ENCODE measurements around the gene COTL1.

COTL1 gene

DNA sequence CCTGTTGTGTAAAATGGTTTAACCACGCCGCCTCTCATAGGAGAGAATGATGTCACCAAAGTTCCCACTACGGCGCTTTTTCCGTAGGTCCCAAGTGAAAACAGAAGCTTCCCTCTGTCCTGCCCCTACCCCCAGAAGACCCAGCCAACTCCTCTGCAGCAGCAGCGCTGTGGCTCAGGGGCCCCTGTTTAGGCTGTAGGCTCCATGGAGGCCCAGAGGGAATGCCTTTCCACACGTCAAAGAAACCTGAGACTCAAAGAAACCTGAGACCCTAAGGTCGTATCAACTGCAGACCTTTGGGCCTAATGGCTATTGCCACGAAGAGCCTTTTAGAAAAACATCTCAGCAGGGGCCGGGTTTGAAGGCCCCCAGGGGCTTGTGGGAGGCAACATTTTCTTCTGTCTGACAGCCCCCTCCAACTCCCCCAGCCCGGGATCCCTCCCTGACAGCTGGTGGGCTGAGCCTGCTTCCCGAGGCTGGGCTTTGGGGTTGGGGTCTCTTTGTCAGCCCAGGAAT lies 70.3 kb downstream of the COTL1 start:
- no peak for DNase-seq

DNA sequence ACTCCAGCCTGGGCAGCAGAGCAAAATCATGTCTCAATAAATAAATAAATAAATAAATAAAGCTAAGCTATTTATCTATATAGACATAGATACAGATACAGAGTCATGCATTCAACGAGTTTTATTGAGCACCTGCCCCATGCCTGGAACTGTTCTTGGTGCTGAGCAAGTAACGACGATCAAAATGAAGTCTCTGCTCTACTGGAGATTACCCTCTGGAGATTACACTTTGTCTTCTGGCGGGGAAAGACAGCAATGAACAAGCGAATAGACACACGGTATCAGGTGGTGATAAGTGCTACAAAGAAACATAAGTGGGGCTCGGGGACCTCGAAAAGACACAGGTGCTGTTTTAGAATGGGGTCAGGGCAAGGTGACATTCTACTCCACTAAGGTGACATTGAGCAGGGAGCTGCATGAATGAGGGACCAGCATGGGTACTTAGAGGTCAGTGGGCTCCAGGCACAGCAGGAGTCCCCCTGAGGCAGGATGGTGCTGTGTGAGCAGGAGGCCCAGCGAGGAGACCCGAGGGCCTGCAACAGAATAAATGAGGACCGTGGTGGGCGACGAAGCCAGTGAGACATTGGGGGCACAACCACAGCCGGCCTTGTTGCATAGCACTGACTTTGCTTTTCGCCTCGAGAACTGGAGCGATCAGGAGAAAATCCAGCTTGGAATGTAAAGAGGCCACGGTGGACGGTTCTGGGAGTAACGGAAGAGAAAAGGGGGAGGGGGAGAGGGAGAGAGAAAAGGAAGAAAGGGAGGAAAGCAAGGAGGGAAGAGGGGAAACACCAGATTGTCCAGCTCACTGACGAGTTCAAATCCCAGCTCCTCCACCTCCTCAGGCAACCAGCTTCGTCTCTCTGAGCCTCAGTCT lies 71.0 kb downstream of the COTL1 start:
- no peak for DNase-seq

DNA sequence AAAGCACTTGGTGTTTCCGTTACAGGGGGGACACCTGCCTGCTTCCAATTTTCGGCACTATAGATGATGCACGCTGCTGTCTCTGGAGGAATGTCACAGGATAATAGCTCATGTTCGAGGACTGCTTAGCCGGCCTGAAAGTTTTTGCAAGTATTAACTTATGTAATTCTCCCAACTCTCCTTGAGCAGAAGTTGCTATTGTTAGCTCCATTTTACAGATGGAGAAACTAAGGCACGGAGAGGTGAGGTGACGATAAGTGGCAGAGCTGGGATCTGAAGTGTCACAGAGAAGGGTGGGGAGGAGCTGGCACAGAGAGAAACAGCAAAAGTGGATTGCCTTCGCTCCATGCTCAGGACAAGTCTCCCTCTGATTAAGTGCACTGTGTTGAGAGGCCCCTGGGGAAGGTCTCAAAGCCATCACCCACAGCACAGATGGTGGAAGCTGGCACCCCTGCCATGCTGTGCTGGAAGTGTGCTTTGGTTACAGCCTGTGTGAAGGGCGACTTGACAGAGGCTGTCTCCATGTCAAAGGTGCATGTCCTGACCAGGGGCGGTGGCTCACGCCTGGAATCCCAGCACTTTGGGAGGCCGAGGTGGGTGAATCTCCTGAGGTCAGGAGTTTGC lies 72.7 kb downstream of the COTL1 start:
- DNase-seq, result no peak

DNA sequence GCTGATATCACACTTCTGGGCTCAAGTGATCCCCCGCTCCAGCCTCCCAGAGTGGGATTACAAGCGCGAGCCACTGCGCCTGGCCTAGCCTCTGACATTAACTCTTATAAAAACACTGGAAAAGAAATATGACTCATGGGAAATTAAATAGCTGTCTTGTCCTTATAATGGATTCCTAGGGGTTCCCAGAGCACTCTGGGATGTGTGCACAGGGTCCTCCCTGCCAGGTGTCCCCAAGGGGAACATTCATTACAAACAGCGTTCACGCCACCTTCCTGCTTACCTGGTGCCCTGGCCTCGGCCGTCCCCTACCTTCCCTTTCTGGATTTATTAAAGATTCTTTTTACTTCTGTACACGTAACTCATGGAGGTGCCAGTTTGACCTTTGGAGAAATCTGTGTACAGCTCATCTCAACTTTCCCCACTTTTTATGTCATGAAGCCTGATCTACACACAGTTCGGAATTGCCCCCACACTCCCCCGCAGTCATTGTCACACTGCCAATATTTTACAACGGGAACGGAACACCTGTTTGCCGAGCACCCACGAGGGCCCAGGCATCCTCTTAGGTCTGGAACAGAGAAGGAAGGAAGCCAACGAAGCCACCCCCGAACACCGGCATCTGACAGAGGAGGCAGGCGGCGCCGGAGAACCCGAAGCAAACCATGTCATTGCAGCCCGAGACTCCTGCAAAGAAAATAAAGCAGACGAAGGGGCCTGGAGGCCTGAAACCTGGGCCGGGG lies 73.7 kb downstream of the COTL1 start:
- DNase-seq, result no peak

DNA sequence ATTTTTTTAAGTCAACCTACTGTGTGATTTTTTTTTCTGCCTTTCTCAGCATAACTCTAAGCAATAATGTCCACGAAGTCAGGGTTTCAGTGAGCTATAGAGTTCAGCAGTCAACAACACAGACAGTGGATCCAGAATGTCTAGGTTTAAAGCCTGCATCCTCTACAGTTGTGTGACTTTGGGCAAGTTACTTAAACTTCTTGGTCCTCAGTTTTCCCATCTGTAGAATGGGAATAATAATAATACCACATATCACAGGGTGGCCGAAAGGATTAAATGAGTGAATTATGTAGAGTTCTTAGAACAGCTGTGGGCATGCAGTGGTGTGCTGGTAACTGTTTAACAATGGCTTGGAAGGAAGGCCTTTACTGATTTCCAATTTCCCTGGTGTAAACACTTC lies 74.6 kb downstream of the COTL1 start:
- no peak for DNase-seq

DNA sequence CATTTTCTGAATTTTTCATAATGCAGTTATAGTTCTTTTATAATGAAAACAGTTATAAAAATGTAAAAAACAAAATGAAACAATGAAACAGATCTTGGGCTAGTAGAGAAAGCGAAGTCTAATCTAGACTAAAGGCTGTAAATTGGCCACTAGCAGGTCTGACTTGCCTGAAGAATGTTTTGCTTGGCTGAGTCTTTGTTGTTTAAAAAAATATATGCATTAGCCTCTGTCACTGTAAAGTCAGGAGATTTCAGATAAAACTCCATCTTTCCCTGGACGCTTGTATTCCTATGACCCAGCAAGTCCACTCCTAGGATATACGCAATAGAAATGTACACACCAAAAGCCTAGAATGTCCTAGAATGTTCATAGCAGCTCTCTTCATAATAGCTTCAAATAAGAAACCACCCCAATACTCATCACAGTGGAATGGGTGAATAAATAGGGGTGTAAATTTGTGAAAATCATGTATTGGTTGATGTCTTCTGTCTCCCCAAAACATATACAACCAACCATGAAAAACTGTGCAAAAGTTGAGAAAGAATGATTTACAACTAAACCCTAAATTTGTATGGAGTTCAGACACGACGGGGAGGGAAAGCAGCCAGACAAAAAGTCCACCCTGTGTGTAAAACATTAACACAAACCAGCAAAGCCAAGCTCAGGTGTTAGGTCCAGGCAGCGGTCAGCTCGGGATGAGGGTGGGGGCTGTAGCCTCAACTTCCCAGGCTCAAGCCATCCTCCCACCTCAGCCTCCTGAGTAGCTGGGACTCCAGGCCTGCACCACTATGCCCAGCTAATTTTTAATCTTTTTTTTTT lies 75.7 kb downstream of the COTL1 start:
- no peak for DNase-seq

DNA sequence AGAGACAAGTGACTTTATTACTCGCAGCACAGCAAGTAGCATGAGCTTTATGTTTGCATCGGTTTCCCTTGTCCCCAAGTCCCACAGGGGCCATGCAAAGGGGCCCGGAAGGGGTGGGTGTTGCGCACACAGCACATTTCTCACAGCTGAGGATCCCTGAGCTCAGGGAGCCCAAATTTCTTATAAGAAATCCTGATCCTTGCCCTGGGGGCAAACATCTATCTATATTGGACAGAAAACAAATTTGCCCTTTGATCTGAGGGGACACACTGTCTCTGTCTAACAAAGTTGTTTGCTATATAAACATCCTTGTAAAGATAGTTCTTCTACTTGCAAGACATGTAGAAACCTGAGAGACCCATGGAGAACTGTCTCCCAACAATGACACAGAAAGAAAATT lies 77.7 kb downstream of the COTL1 start:
- DNase-seq, result no peak

DNA sequence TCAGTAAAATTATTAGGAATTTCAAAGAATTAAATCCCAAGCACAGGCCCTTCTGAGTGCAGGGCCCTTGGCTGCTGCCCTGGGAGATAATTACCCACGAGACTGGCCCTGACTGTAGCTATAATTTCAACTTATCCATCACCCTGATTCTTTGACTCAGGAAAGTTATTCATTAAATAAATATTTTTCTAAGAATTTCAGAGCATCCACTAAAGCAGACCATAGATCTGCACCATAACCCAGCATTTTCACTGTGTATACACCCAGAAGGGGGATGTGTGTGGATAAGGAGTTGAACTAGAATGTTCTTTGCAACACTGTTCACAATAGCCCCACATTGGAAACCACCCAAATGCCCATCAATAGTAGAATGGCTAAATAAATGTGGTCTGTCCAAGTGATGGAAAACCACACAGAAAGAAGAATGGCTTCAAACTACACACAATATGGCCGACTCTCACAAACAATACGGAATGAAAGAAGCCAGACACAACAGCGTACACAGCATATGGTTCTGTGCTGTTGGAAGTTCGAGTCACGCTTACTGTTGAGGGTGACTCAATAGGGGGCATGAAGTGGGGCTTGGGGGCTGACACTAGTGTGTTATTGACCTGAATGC lies 79.5 kb downstream of the COTL1 start:
- no peak for DNase-seq

DNA sequence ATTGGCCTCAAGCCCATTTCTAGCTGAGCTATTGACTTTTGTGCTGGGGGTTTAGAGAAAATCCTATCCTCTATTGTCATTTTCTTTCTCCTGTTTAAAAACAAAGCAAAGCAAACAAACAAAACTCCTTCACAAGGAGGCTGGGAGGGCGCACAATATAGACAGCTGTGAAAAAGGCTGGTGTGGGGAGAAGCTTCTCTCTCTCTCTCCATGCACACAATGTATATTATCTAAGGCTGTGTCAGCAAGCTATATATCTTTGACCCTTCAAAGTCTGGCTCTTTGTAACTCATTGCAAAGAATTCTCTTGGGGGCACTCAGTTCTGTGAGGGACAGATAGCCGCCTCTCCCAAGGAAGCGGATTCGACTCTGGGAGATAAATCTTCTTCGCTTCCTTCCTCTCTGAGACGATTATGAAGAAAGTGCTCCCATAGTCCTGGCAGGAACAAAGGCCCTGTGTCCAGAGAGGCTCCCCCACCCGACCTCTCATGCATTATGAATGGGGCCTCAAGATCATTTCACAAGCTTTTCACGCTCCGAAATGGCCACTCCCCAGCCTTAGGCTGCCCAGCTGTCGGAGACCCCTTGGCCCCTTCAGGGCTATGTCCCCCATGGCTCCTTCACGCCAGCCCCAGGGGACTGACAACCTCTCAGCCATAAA lies 80.3 kb downstream of the COTL1 start:
- DNase-seq, result no peak

DNA sequence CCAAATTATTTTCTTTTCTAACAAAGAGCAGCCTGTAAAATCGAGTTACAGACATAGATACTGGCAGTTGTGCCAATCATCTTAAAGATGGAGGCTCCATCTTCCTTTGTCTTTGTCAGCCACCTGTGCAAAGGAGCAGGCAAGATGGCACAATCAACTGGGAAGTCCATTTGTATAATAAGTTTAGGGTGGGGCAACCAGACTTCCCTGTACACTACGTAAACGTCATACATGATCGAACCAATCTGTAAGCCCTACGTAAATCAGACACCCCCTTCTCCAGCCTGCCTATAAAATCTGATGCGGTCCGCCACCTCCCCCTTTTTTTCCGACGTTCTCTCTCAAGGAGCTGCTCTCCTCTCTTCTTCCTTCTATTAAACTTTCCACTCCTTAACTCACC lies 82.0 kb downstream of the COTL1 start:
- DNase-seq, result no peak

DNA sequence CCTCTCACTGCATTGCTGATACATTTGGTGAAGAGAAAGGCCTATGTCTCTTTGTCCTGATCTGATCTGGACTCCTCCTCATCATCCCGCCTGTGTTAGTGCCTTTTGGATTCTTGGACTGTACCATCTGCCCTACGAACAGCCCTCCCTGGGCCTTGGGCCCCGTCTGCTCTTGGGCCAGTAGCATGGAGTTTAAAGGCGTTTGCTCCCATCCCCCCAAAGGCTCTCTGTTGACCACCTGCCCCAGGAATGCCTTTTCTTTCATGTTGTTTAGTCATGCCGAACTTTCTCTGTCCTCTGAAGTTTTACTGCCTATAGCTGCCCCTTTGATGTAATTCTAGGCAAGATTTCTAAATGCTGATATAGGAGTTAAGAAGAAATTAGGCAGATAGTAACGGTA lies 82.5 kb downstream of the COTL1 start:
- DNase-seq, result peak; percentile 87

DNA sequence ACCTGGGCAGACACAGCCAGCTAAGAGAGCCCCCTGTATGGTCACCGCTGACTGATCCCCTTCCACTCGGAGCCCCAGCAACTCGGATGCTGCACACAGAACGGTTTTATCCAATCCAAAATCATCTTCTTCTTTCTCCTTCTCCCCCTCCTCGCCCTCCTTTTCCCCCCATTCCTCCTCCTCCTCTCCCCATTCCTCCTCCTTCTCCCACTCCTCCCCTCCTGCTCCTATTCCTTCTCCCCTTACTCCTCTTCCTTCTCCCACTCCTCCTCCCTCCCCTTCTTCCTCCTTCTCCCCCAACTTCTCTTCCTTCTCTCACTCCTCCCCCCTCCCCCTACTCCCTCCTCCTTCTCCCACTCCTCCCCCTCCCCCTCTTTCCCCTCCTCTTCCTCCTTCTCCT lies 83.1 kb downstream of the COTL1 start:
- no peak for DNase-seq

DNA sequence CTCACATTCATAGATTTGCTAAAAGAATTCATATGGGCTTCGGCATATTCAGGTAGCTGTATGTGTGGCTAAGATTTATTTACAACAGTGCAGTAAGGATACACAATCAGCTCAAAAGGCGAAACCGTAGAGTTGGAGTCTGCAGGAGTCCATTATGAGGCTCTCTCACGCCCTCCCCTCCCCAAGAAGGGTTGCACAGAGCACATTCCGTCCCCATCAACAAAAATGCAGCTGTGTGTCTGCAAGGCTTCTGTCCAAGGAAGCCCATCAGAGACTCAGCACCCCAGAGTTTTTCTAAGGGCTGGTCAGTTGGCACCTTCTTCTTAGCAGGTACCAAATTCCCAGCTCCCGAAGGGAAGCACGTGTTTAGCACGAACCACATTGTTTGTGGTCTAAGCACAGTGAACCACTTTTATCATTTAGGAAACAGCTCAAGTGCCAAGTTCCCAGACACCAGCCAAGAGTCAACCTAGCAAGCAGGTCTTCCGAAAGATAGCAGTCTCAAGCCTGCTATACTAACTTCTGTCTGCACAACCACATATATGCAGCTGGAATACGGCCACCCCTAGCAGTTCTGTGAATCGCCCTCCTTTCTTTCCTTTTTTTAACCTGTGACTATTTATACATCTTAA lies 84.9 kb downstream of the COTL1 start:
- DNase-seq, result peak; percentile 68

DNA sequence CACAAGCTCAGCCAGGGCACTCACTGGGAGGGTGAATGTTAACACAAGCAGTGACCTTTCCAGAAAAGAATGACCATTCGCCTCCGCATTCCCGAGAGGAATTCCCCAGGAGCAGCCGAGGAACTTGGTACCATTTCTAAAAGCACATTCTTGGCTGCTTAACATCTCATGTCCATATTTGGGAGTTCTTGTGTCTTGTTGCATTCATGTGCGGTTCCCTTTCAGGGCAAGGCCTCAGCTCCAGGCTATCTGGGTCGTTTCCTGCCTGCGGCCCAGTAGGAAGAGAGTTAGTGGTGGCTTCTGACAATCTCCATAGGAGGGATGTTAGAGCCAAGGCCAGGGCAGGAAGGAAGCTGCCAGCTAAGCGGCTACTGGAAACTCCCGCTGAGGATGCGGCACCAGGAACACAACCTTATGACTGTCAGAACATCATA lies 85.6 kb downstream of the COTL1 start:
- peak; percentile 99 for DNase-seq

DNA sequence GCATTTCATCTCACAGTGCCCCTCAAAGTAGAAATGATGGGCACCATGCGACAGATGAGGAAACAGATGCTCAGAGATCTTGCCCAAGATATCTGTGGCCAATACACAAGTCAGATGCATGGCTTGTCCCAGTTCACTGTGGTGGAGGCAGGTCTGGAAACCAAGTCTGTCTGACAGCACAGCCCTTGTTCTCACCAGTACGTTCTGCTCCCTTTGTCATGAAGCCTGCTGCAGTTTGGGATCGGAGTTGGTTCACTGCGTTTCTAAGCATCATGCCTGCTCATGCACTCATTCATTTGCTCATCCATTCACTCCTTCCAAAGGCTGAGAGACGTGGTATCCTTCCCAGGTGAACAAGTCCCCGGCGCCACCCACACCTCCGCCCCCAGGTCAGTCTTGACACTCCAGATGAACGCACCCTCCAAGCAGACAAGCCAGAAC lies 86.2 kb downstream of the COTL1 start:
- peak; percentile 84 for DNase-seq

DNA sequence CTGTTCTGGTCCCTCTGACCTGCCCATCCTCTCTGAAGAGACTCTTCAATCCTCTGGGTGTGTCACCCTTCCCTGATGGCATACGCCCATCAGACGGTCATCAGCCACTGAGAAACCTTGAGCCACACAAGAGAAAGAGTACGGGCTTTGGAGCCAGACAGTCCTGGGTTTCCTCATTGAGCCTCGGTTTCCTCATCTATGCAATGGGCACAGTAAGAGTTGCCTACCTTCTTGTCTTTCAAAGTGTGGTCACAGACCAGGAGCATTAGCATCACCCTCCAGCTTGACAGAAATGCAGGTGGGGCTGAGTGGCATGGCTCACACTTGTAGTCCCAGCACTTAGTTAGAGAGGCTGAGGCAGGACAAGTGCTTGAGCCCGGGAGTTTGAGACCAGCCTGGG lies 87.3 kb downstream of the COTL1 start:
- no peak for DNase-seq

DNA sequence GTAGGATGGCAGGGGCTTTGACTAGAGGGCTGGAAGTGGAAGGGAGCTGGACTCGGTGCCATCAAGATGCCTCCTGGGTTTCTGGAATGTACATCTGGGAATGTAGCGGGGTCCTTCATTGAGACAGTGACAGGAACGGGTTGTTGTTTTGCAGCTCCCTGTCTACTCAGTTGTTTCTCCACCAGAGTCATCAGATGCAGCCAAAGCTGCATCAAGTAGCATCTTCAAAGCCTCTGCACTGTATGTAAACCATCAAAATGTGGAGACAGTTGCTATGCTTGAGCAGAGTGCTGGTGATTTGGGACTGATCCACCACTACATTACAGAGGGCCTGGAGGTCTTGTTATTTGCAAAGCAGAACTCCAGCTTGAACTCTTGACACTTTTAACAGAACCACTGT lies 88.3 kb downstream of the COTL1 start:
- DNase-seq, result no peak

DNA sequence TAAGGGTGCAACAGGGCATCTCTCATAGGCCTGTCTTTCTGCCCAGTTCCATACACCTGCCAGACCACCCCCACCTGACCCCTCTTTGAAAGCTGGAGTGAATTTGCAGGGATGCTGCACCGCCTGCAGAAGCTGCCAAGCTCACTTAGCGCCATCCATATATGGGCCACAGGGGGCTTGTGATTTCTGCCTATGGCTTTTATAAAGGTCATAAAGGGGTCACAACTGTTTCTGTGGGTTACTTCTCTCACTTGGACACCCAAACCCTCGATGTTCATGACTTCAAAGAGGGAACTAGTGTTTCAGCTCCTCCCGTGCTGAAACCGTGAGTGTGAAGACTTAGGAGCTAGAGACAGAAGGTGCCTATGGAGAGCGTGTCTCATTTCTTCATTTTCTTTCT lies 89.6 kb downstream of the COTL1 start:
- no peak for DNase-seq

DNA sequence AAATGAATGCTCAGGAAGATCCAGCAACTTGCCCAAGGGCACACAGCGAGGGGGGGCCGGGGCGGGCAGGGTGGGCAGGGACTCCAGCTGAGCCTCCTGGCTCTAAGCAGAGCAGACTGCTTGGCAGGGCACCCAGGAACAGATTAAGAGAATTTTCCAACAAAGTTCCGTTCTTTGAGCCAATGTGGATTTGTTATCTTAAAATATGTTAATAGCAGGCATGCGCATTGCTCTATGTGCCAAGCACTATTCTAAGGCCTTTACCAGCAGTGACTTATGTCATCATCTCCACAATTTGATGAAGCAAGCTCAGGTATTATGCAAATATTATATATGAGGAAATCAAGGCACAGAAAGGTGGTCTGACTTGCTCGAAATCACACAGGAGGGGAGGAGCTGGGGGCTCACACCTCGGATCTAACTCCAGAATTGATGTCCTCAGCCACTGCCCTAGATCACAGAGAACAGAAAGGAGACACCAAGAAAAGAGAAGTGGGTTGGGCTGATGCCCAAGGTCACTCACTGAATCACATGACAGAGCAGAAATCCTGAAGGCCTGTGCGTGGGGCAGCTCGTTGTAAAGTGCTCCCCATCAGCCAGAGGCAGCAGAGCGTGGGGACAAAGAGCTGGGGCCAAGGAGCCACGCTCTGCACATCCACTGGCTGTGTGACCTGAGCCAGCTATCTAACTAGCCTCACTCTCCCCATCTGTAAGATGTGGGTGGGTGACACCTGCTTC lies 90.2 kb downstream of the COTL1 start:
- DNase-seq, result no peak

DNA sequence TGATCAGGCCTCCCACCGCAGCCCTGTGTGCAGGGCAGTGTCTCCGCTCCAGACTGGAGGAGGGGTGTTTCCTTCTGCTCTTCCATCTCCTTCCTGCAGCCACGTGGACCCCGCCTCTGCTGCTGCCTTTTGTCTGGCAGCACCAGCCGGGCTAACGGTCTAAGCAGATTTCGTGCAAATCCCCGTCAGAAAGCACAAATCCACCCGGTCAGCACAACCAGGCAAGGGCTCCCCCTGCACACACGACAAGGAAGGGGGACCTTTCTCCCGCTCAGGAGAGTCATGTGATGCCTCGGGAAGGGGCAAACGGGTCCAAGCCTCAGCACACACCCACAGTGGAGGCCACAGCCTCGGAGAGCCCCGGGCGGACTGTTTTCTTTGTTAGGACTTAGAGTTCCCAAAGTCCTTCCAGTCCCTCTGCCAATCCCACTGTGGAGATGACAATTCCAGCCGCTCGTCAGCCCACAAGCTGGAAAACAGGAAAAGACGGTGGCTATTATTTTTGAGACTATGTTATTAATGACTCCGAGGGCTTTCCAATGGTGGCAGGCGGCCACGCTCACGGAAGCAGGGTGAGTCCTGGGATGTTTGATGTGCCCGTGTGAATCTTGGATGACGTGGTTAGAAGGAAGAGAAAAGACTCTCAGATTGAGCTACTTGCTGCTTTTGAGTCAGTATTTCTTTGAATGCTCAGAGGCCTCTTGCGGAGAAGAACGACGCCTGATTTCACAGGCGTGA lies 90.9 kb downstream of the COTL1 start:
- no peak for DNase-seq
